ENCODE measurements around the gene PHF12.
A peak's percentile ranks its signal among the peaks of the same experiment; 100 is the strongest.

The PHF12 gene

GRCh38 chr17:28860363-28860808 lies 90.9 kb downstream of the PHF12 start:
- Histone ChIP-seq H3K9me3 (ENCODE audit: insufficient read depth, low read length) (no peaks in the 10 kb centered on the region), H3K4me2 (ENCODE audit: low read length) (no peak overlapping the region), H3K4me3 (ENCODE audit: low read length) (no peak overlapping the region), H3K27ac (ENCODE audit: low read length) (no peak overlapping the region), H3K9ac (ENCODE audit: low read length) (no peak overlapping the region), H2AFZ (ENCODE audit: low read depth, low read length) (no peak overlapping the region), H3K79me2 (ENCODE audit: low read length) (peaks cover 10% of the 10 kb centered on the region), H4K20me1 (ENCODE audit: insufficient read depth, low read length) (no peaks in the 10 kb centered on the region), H3K36me3 (replicated peaks; ENCODE audit: low read depth, low read length) (peaks cover 19% of the 10 kb centered on the region), H3K4me1 (ENCODE audit: low read length) (peaks cover 17% of the 10 kb centered on the region), H3K27me3 (ENCODE audit: low read depth, low read length) (no peaks in the 10 kb centered on the region)
- TF ChIP-seq, protein P1, sequence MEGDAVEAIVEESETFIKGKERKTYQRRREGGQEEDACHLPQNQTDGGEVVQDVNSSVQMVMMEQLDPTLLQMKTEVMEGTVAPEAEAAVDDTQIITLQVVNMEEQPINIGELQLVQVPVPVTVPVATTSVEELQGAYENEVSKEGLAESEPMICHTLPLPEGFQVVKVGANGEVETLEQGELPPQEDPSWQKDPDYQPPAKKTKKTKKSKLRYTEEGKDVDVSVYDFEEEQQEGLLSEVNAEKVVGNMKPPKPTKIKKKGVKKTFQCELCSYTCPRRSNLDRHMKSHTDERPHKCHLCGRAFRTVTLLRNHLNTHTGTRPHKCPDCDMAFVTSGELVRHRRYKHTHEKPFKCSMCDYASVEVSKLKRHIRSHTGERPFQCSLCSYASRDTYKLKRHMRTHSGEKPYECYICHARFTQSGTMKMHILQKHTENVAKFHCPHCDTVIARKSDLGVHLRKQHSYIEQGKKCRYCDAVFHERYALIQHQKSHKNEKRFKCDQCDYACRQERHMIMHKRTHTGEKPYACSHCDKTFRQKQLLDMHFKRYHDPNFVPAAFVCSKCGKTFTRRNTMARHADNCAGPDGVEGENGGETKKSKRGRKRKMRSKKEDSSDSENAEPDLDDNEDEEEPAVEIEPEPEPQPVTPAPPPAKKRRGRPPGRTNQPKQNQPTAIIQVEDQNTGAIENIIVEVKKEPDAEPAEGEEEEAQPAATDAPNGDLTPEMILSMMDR (IDR thresholded peaks at IDR 0.05; ENCODE audit: low read depth, low read length), result no peak
- TF ChIP-seq EZH2phosphoT487 (IDR thresholded peaks at IDR 0.05; ENCODE audit: low read depth), result no peak

GRCh38 chr17:28858801-28859355 lies 92.4 kb downstream of the PHF12 start:
- H3K4me2 ChIP-seq (ENCODE audit: low read length), result no peak overlapping the region
- H4K20me1 ChIP-seq (ENCODE audit: insufficient read depth, low read length), result no peaks in the 10 kb centered on the region
- H3K4me3 ChIP-seq (ENCODE audit: low read length), result no peak overlapping the region
- TF ChIP-seq, protein P1 (IDR thresholded peaks at IDR 0.05; ENCODE audit: low read depth, low read length), result no peak
- no peak for TF ChIP-seq EZH2phosphoT487 (IDR thresholded peaks at IDR 0.05; ENCODE audit: low read depth)
- no peak overlapping the region for H2AFZ ChIP-seq (ENCODE audit: low read depth, low read length)
- H3K79me2 ChIP-seq (ENCODE audit: low read length), result peaks cover 18% of the 10 kb centered on the region
- H3K4me1 ChIP-seq (ENCODE audit: low read length), result peaks cover 20% of the 10 kb centered on the region
- H3K27ac ChIP-seq (ENCODE audit: low read length), result no peak overlapping the region
- peaks cover 19% of the 10 kb centered on the region for H3K36me3 ChIP-seq (replicated peaks; ENCODE audit: low read depth, low read length)
- no peaks in the 10 kb centered on the region for H3K27me3 ChIP-seq (ENCODE audit: low read depth, low read length)
- H3K9ac ChIP-seq (ENCODE audit: low read length), result no peak overlapping the region
- H3K9me3 ChIP-seq (ENCODE audit: insufficient read depth, low read length), result no peaks in the 10 kb centered on the region

DNA sequence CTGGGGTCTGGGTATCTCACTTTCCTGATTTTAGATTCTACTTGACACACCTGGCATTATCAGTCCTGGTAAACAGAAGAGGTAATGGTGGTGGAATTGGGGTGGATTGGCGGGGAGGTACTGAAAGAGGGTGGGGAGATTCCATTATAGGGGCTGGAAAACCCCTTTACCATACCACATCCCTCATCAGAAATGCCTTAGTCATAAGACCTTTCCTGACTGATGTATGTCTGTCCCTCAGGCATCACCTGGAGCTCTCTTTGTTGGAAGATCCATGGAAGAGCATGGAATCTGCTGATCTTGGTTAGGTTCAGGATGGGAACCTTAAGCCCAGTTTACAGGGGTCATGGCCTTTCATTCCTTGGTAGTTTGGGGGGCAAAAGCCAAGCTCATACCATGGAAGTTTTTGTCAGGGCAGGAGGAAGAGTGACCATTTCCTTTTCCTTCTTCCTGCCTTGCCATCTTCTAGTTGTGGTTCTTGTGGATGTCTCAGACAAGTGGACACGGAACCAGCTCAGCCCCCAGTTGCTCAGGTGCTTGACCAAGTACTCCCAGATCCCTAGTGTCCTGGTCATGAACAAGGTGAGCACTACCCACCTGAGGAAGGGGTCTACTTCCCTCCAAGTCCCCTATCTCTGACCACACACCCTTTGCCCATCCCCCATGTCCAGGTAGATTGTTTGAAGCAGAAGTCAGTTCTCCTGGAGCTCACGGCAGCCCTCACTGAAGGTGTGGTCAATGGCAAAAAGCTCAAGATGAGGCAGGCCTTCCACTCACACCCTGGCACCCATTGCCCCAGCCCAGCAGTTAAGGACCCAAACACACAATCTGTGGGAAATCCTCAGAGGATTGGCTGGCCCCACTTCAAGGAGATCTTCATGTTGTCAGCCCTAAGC lies 93.2 kb downstream of the PHF12 start:
- Histone ChIP-seq H3K27ac (ENCODE audit: low read length) (peak overlapping the region; percentile 35; the same call in 1 of the 2 replicates), H3K27me3 (ENCODE audit: low read depth, low read length) (no peaks in the 10 kb centered on the region), H4K20me1 (ENCODE audit: insufficient read depth, low read length) (no peaks in the 10 kb centered on the region), H3K4me3 (ENCODE audit: low read length) (no peak overlapping the region), H3K4me1 (ENCODE audit: low read length) (peaks cover 20% of the 10 kb centered on the region), H3K4me2 (ENCODE audit: low read length) (0 out of 2 replicates have a peak overlapping the region, but pooled peaks have one; percentile 24), H3K9ac (ENCODE audit: low read length) (no peak overlapping the region), H2AFZ (ENCODE audit: low read depth, low read length) (no peak overlapping the region), H3K36me3 (replicated peaks; ENCODE audit: low read depth, low read length) (peaks cover 19% of the 10 kb centered on the region), H3K9me3 (ENCODE audit: insufficient read depth, low read length) (no peaks in the 10 kb centered on the region), H3K79me2 (ENCODE audit: low read length) (peaks cover 18% of the 10 kb centered on the region)
- TF ChIP-seq, protein P1 (IDR thresholded peaks at IDR 0.05; ENCODE audit: low read depth, low read length), result no peak
- TF ChIP-seq EZH2phosphoT487 (IDR thresholded peaks at IDR 0.05; ENCODE audit: low read depth), result no peak

- H3K27ac ChIP-seq (ENCODE audit: low read length), result no peak overlapping the region
- H3K4me1 ChIP-seq (ENCODE audit: low read length), result peaks cover 20% of the 10 kb centered on the region
- H3K79me2 ChIP-seq (ENCODE audit: low read length), result peaks cover 18% of the 10 kb centered on the region
- H3K36me3 ChIP-seq (replicated peaks; ENCODE audit: low read depth, low read length), result peaks cover 19% of the 10 kb centered on the region
- TF ChIP-seq EZH2phosphoT487 (IDR thresholded peaks at IDR 0.05; ENCODE audit: low read depth), result no peak
- TF ChIP-seq, protein P1 (IDR thresholded peaks at IDR 0.05; ENCODE audit: low read depth, low read length), result no peak
- no peaks in the 10 kb centered on the region for H3K27me3 ChIP-seq (ENCODE audit: low read depth, low read length)
- no peaks in the 10 kb centered on the region for H3K9me3 ChIP-seq (ENCODE audit: insufficient read depth, low read length)
- H2AFZ ChIP-seq (ENCODE audit: low read depth, low read length), result no peak overlapping the region
- peak overlapping the region; percentile 96 for H3K4me2 ChIP-seq (ENCODE audit: low read length)
- no peaks in the 10 kb centered on the region for H4K20me1 ChIP-seq (ENCODE audit: insufficient read depth, low read length)
- H3K4me3 ChIP-seq (ENCODE audit: low read length), result peak overlapping the region; percentile 92
- no peak overlapping the region for H3K9ac ChIP-seq (ENCODE audit: low read length)
Observed at GRCh38 chr17:28856028-28856574, 95.2 kb downstream of the PHF12 start.

Data from OCI-LY3 (cell line).